H1 (cell line): ENCODE data around the gene WASL. TPM values are rescaled to one million over a fixed set of nuclear protein-coding genes. Genes with fewer than 3 reads are reported as not detected.
A peak's percentile ranks its signal among the peaks of the same experiment; 100 is the strongest.

Experiments used
- CTCF ChIA-PET: fragments of 300-600 bp; sonication (Branson Sonifier 250); formaldehyde crosslinking; loops from one replicate; lab custom pipeline; 2021; ENCODE audit not compliant: partially characterized antibody; lab: Charles Lee
- POLR2A ChIA-PET: fragments of 300-600 bp; sonication (Branson Sonifier 250); formaldehyde crosslinking; loops from one replicate; lab custom pipeline; 2021; ENCODE audit warnings: inconsistent platforms; ENCODE audit not compliant: partially characterized antibody; lab: Charles Lee
- DNase-seq, 2 experiments: peaks; one replicate each; pipeline versions ENCODE4 v3.0.0 to v3.0.0-alpha.2; 2010 to 2022; ENCODE audit warnings: low spot score in 2 of 2, low read depth in 1 of 2, mixed read lengths in 1 of 2
- FAIRE-seq: peaks from 2 replicates; lab custom pipeline; 2011; peaks lifted over from hg19 to GRCh38; lab: Jason Lieb, UNC
- H2AFZ ChIP-seq: 2 replicates; pipeline ENCODE4 v1.8.1; 2012; ENCODE audit warnings: low read length, inconsistent platforms
- H2AK5ac ChIP-seq: 2 replicates; pipeline ENCODE4 v1.6.1; 2013; ENCODE audit warnings: low read depth, low read length
- H2BK120ac ChIP-seq: replicated peaks from 2 replicates; pipeline ENCODE3; 2013; ENCODE audit warnings: low read depth, low read length, inconsistent platforms
- H2BK12ac ChIP-seq: 2 replicates; pipeline ENCODE4 v1.6.1; 2013; ENCODE audit warnings: low read depth, low read length
- H2BK15ac ChIP-seq: 2 replicates; pipeline ENCODE4 v1.6.1; 2013; ENCODE audit warnings: low read length
- H2BK20ac ChIP-seq: 2 replicates; pipeline ENCODE4 v1.6.1; 2013; ENCODE audit warnings: low read length
- H2BK5ac ChIP-seq: 2 replicates; pipeline ENCODE4 v1.6.1; 2013; ENCODE audit warnings: low read depth, low read length
- H3K14ac ChIP-seq: 2 replicates; pipeline ENCODE4 v1.6.1; 2013; ENCODE audit warnings: inconsistent platforms; ENCODE audit not compliant: insufficient read length
- H3K18ac ChIP-seq: 2 replicates; pipeline ENCODE4 v1.6.1; 2013; ENCODE audit warnings: low read length; ENCODE audit errors: extremely low read depth
- H3K23ac ChIP-seq: 2 replicates; pipeline ENCODE4 v1.6.1; 2013; ENCODE audit warnings: inconsistent platforms; ENCODE audit not compliant: insufficient read length
- H3K23me2 ChIP-seq: 2 replicates; pipeline ENCODE4 v1.6.1; 2013; ENCODE audit warnings: low read depth, low read length
- H3K27ac ChIP-seq: 2 replicates; pipeline ENCODE4 v1.6.1; 2011; ENCODE audit warnings: low read depth, low read length, inconsistent platforms
- H3K27me3 ChIP-seq, 4 experiments: replicated peaks in 1 of 4; 1 replicate in 1 of 4; 2 replicates in 3 of 4; pipeline versions ENCODE4 v1.6.1 to v1.8.1; 2011 to 2013; ENCODE audit warnings: low read length in 3 of 4, mild to moderate bottlenecking in 3 of 4, inconsistent platforms in 2 of 4, mixed read lengths in 2 of 4, moderate library complexity in 1 of 4; ENCODE audit not compliant: control insufficient read depth in 3 of 4, insufficient read depth in 3 of 4; ENCODE audit errors: extremely low read depth in 1 of 4
- H3K36me3 ChIP-seq, 4 experiments: 2 replicates each; pipeline versions ENCODE4 v1.6.1 to v1.8.1; 2011 to 2013; ENCODE audit warnings: mild to moderate bottlenecking in 4 of 4, low read length in 3 of 4, moderate library complexity in 2 of 4, control low read depth in 1 of 4, inconsistent platforms in 1 of 4; ENCODE audit not compliant: insufficient read depth in 4 of 4, control insufficient read depth in 2 of 4
- H3K4ac ChIP-seq: replicated peaks from 2 replicates; pipeline ENCODE3; 2013; ENCODE audit warnings: low read length, low read depth, mixed read lengths, inconsistent platforms; ENCODE audit not compliant: insufficient read length
- H3K4me1 ChIP-seq, 4 experiments: replicated peaks in 1 of 4; 1 replicate in 1 of 4; 2 replicates in 3 of 4; pipeline versions ENCODE4 v1.6.1 to v1.8.1; 2011 to 2013; ENCODE audit warnings: low read length in 3 of 4, inconsistent platforms in 2 of 4, mixed read lengths in 1 of 4; ENCODE audit not compliant: insufficient read depth in 4 of 4, control insufficient read depth in 3 of 4
- H3K4me2 ChIP-seq, 2 experiments: 2 replicates each; pipeline versions ENCODE4 v1.6.1 to v1.8.1; 2011 to 2013; ENCODE audit warnings: low read depth in 2 of 2, low read length in 2 of 2, control low read depth in 1 of 2, inconsistent platforms in 1 of 2, mild to moderate bottlenecking in 1 of 2; ENCODE audit not compliant: insufficient read depth in 1 of 2
- H3K4me3 ChIP-seq, 4 experiments: fragments of 200-600, 300-600 bp in 1 of 4; sonication (generic), shearing (Covaris generic), sonication (Bioruptor Twin) in 1 of 4; 2 replicates each; pipeline versions ENCODE4 v1.5.1 to v1.8.1; 2011 to 2016; ENCODE audit warnings: low read length in 4 of 4, low read depth in 3 of 4, control low read depth in 2 of 4, inconsistent platforms in 2 of 4, mild to moderate bottlenecking in 2 of 4, mixed read lengths in 1 of 4, moderate library complexity in 1 of 4; ENCODE audit not compliant: insufficient read depth in 2 of 4; ENCODE audit errors: extremely low read depth in 1 of 4
- H3K56ac ChIP-seq: replicated peaks from 2 replicates; pipeline ENCODE3; 2013; ENCODE audit warnings: low read depth, mild to moderate bottlenecking, mixed read lengths, low read length, inconsistent platforms; ENCODE audit not compliant: insufficient read length
- H3K79me1 ChIP-seq: 2 replicates; pipeline ENCODE4 v1.6.1; 2013; ENCODE audit warnings: low read depth, low read length, control low read depth
- H3K79me2 ChIP-seq, 2 experiments: 2 replicates each; pipeline versions ENCODE4 v1.6.1 to v1.8.1; 2012 to 2013; ENCODE audit warnings: low read length in 2 of 2, mild to moderate bottlenecking in 2 of 2, inconsistent platforms in 1 of 2; ENCODE audit not compliant: insufficient read depth in 2 of 2, control insufficient read depth in 1 of 2
- H3K9ac ChIP-seq, 4 experiments: replicated peaks in 1 of 4; 1 replicate in 1 of 4; 2 replicates in 3 of 4; pipeline versions ENCODE4 v1.6.1 to v1.8.1; 2011 to 2013; ENCODE audit warnings: low read depth in 3 of 4, low read length in 3 of 4, control low read depth in 2 of 4, mild to moderate bottlenecking in 2 of 4, moderate library complexity in 2 of 4, inconsistent platforms in 1 of 4; ENCODE audit errors: extremely low read depth in 1 of 4
- H3K9me3 ChIP-seq, 2 experiments: 2 replicates each; pipeline versions ENCODE4 v1.6.1 to v1.8.1; 2012 to 2013; ENCODE audit warnings: mild to moderate bottlenecking in 2 of 2, moderate library complexity in 2 of 2, control low read depth in 1 of 2, inconsistent platforms in 1 of 2, low read depth in 1 of 2, low read length in 1 of 2, mixed read lengths in 1 of 2; ENCODE audit not compliant: insufficient read depth in 2 of 2
- H4K20me1 ChIP-seq, 2 experiments: replicated peaks in 1 of 2; 2 replicates each; pipeline versions ENCODE3 to v1.8.1; 2011 to 2013; ENCODE audit warnings: inconsistent platforms in 2 of 2, low read length in 2 of 2, mild to moderate bottlenecking in 1 of 2; ENCODE audit not compliant: insufficient read depth in 2 of 2, control insufficient read depth in 1 of 2
- H4K5ac ChIP-seq: 2 replicates; pipeline ENCODE4 v1.6.1; 2013; ENCODE audit warnings: low read length, low read depth, mixed read lengths, inconsistent platforms; ENCODE audit not compliant: insufficient read length
- H4K8ac ChIP-seq: 2 replicates; pipeline ENCODE4 v1.8.0; 2013; ENCODE audit warnings: mild to moderate bottlenecking, moderate library complexity, low read length, inconsistent platforms; ENCODE audit not compliant: insufficient read depth; ENCODE audit errors: extremely low read depth
- H4K91ac ChIP-seq: replicated peaks from 2 replicates; pipeline ENCODE3; 2013; ENCODE audit warnings: low read length, mixed read lengths, inconsistent platforms; ENCODE audit not compliant: insufficient read length
- ASH2L ChIP-seq: fragments of 200-600, 300-600 bp; sonication (generic); IDR thresholded peaks from one replicate; pipeline ENCODE4 v1.7.1; 2017; ENCODE audit warnings: low read length
- BRCA1 ChIP-seq: IDR thresholded peaks from 2 replicates; pipeline ENCODE4 v1.6.1; 2012; ENCODE audit warnings: low read depth, low read length, improper control_type of control experiment
- CBX5 ChIP-seq: fragments of 300-800, 300-1000 bp; sonication (generic); IDR thresholded peaks from 2 replicates; pipeline ENCODE4 v1.7.1; 2016; ENCODE audit warnings: antibody characterized with exemption, low read length, low read depth
- CBX8 ChIP-seq: fragments of 300-800, 300-1000 bp; sonication (generic); IDR thresholded peaks from 2 replicates; pipeline ENCODE4 v1.7.1; 2016; ENCODE audit warnings: low read depth, low read length, borderline replicate concordance
- CREB1 ChIP-seq: IDR thresholded peaks from 2 replicates; pipeline ENCODE4 v1.6.1; 2012; ENCODE audit warnings: inconsistent platforms
- CTCF ChIP-seq, 3 experiments: IDR thresholded peaks; 1 replicate in 2 of 3; 2 replicates in 1 of 3; pipeline versions ENCODE4 v1.5.1 to v1.6.1; 2011; ENCODE audit warnings: low read length in 3 of 3, mild to moderate bottlenecking in 3 of 3, inconsistent platforms in 2 of 3, low read depth in 1 of 3, moderate library complexity in 1 of 3; ENCODE audit not compliant: insufficient read depth in 1 of 3; ENCODE audit errors: control extremely low read depth in 1 of 3
- FOSL1 ChIP-seq: IDR thresholded peaks from 2 replicates; pipeline ENCODE4 v1.6.1; 2011; ENCODE audit warnings: mild to moderate bottlenecking, low read depth, low read length, moderate library complexity; ENCODE audit not compliant: insufficient read depth
- HDAC6 ChIP-seq: IDR thresholded peaks from one replicate; pipeline ENCODE4 v1.7.1; 2012; ENCODE audit warnings: low read depth, mild to moderate bottlenecking, inconsistent platforms, low read length, moderate library complexity
- KDM5A ChIP-seq: fragments of 200-600 bp; IDR thresholded peaks from 2 replicates; pipeline ENCODE4 v1.7.1; 2012; ENCODE audit warnings: mild to moderate bottlenecking, low read length, inconsistent platforms, mixed read lengths
- RBBP5 ChIP-seq: IDR thresholded peaks from 2 replicates; pipeline ENCODE4 v1.7.1; 2012; ENCODE audit warnings: low read depth, mild to moderate bottlenecking, inconsistent platforms, low read length, moderate library complexity, borderline replicate concordance
- SRF ChIP-seq: IDR thresholded peaks from 2 replicates; pipeline ENCODE4 v1.6.1; 2011; ENCODE audit warnings: mild to moderate bottlenecking, low read depth, low read length, moderate library complexity
- ZNF274 ChIP-seq: IDR thresholded peaks from 2 replicates; pipeline ENCODE4 v1.7.0; 2012; ENCODE audit warnings: low read length, borderline replicate concordance; ENCODE audit errors: extremely low read depth
- WGBS, 2 experiments: shearing (Covaris generic) in 1 of 2; methylation state at CpG; one replicate each; pipeline versions ENCODE4 v1.1.6 to v1.1.7; 2013 to 2015; ENCODE audit warnings: low lambda C conversion rate in 2 of 2, mixed read lengths in 2 of 2, inconsistent platforms in 1 of 2, low coverage in 1 of 2, missing lambda C conversion rate in 1 of 2; ENCODE audit not compliant: insufficient replicate concordance in 2 of 2, insufficient coverage in 1 of 2, insufficient read length in 1 of 2; ENCODE audit errors: extremely low coverage in 1 of 2, missing lambda C conversion rate in 1 of 2; 5-methylcytosine and 5-hydroxymethylcytosine counted together
- polyA plus RNA-seq, 7 experiments: library from polyadenylated mRNA; depleted of rRNA in 3 of 7; stranded (reverse) in 5 of 7; unstranded in 2 of 7; fragments of >200 nt in 5 of 7; fragments of 200-250 nt in 2 of 7; gene quantifications; 1 replicate in 5 of 7; 2 replicates in 1 of 7; 4 replicates in 1 of 7; pipeline versions ENCODE4 v1.2.1 to v1.2.3, GENCODE V29; 2011 to 2013; ENCODE audit warnings: missing spikeins in 2 of 7, mixed read lengths in 2 of 7
- total RNA-seq: library from RNA; stranded (reverse); fragmentation: NEBNext Ultra II Directional; extraction: Animal tissue kit (Norgen Biotek cat#: 25700); gene quantifications from 2 replicates; pipeline ENCODE4 v1.2.1, GENCODE V29; 2021

WASL gene
- total and polyA plus RNA-seq, 2 of the 8 experiments (the other 6 are each of a cell fraction or from before 2014, with no cell fraction given): 7.7 to 38.9 TPM

- no peaks in the 10 kb centered on the region for H3K79me1 ChIP-seq
- no peak overlapping the region for H3K56ac ChIP-seq
- no peak overlapping the region for H3K4me3 ChIP-seq
- TF ChIP-seq HDAC6 (no peak), SRF (no peak), CBX5 (no peak), ZNF274 (no peak), FOSL1 (no peak), CTCF (IDR thresholded peaks at IDR 0.05; ENCODE audit: control extremely low read depth in 1 of 3, insufficient read depth in 1 of 3, low read depth in 1 of 3, low read length in 3 of 3) (no peak), ASH2L (no peak), BRCA1 (no peak), CREB1 (no peak), RBBP5 (no peak), CBX8 (no peak), KDM5A (no peak)
- no peak overlapping the region for H3K4me2 ChIP-seq
- H4K20me1 ChIP-seq: no peaks in the 10 kb centered on the region
- ChIA-PET POLR2A (interaction anchor here (1.0 to 1.7 kb wide), 2 partner anchors 9 to 19 kb away, joined by 4 to 6 read pairs; no protein-coding TSS in a partner anchor), CTCF (interaction anchor here (0.7 to 1.1 kb wide), 5 partner anchors 9 to 80 kb away, joined by 3 to 4 read pairs (median 3); no protein-coding TSS in a partner anchor)
- H2BK5ac ChIP-seq: no peak overlapping the region
- peaks cover 0 to 2% (median 0%) of the 10 kb centered on the region in 4 experiments; a peak in 1 of 7 replicates for H3K4me1 ChIP-seq
- no peak for DNase-seq
- no peak overlapping the region for H3K4ac ChIP-seq
- no peak overlapping the region for H2AK5ac ChIP-seq
- H4K91ac ChIP-seq: no peak overlapping the region
- H4K5ac ChIP-seq: no peak overlapping the region
- no peak overlapping the region for H2BK15ac ChIP-seq
- H3K79me2 ChIP-seq: no peaks in the 10 kb centered on the region
- no peak for FAIRE-seq
- H3K14ac ChIP-seq: no peak overlapping the region
- H3K27ac ChIP-seq: no peak overlapping the region
- no peaks in the 10 kb centered on the region for H3K23me2 ChIP-seq
- peaks cover 0 to 2% of the 10 kb centered on the region in 2 experiments; a peak in 1 of 4 replicates for H3K9me3 ChIP-seq
- H2AFZ ChIP-seq: peak overlapping the region; percentile 75; the same call in 1 of the 2 replicates
- no peak overlapping the region for H4K8ac ChIP-seq
- H3K23ac ChIP-seq: no peak overlapping the region
- WGBS, 2 experiments: 93% methylated on average over 6 of the region's 6 CpGs; no CpG with 5 or more reads in 1 of the 2 experiments
- no peak overlapping the region for H2BK20ac ChIP-seq
- H2BK120ac ChIP-seq: no peak overlapping the region
- no peak overlapping the region for H3K9ac ChIP-seq
- no peaks in the 10 kb centered on the region for H3K36me3 ChIP-seq
- H3K27me3 ChIP-seq: no peaks in the 10 kb centered on the region
- H3K18ac ChIP-seq: no peak overlapping the region
- no peak overlapping the region for H2BK12ac ChIP-seq
These were observed 85.6 kb downstream of the WASL start for GRCh38 chr7:123663200-123663599.
